ENCODE results near the gene TTLL6.

The TTLL6 gene

GRCh38 chr17:48756830-48757251, 60.2 kb downstream of the TTLL6 start:
- no peak for DNase-seq

GRCh38 chr17:48755356-48755755, 61.7 kb downstream of the TTLL6 start:
- no peak for DNase-seq

DNA sequence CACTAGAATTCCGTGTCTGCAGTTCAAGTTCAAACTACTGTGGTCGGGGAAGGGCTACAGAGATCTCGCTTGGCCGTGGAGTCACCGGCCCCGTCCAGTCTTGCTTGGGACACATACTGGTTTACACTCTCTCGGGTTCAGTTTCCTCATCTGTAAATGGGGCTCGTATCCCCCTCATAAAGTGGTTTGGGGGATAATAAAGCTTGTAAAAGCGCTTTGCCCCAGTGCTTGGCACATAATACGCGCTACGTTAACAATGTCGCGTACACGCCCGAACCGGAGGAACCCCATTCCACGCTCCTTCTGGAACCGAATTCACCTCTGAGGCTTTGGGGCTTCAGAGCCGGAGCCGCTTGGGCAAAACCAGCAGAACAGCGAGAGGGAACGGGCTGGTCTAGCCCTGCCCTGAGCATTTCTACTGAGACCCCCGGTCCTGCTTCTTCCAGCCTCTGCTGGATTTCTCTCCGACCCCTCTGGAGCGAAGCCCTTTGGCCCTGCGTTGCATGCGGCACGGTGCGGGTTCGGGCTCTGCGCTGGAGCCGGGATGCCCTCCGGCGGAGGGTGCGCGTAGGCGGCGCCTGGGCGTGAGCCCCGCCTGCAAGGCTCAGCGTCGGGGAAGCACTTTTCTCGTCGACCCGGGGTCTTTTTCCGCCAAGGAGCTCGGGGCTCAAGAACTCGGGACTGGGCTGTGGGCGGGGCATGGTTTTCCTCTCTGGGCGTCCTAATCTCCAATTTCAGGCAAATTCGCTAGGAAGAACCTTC, 62.3 kb downstream of the TTLL6 start:
- DNase-seq, result no peak

DNA sequence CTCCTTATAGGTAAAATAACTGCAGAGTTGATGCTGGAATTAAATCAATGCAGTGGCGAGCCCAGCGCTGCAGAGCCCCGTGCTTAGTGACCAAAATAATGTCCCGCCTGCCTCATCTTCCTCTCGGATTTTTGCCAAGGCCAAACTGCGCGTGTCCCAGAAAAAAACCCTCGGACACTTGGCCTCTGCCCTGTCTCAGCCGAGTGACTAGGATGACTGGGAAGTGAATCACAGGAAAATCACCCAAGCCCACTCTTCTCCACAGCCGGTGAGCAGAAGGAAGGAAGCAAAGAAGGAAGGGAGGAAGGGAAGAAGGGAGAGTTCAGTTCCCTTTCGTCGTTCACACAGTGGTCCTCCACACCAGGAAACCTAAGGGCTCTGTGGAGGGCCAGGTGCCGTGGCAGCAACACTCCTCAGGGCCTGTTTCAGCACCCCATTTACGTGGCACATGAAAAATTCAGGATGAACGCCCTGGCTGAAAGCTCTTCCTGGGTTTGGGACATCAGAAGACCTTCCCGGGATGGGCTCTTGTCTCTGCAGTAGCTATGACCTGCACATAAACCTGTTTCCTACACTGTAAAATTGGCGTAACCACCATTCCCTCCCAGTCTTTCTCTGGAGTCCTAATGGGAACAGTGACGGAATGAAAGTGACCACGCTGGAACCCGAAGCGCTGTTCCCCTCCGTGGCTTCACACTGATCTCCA, 63.1 kb downstream of the TTLL6 start:
- DNase-seq, result no peak

DNA sequence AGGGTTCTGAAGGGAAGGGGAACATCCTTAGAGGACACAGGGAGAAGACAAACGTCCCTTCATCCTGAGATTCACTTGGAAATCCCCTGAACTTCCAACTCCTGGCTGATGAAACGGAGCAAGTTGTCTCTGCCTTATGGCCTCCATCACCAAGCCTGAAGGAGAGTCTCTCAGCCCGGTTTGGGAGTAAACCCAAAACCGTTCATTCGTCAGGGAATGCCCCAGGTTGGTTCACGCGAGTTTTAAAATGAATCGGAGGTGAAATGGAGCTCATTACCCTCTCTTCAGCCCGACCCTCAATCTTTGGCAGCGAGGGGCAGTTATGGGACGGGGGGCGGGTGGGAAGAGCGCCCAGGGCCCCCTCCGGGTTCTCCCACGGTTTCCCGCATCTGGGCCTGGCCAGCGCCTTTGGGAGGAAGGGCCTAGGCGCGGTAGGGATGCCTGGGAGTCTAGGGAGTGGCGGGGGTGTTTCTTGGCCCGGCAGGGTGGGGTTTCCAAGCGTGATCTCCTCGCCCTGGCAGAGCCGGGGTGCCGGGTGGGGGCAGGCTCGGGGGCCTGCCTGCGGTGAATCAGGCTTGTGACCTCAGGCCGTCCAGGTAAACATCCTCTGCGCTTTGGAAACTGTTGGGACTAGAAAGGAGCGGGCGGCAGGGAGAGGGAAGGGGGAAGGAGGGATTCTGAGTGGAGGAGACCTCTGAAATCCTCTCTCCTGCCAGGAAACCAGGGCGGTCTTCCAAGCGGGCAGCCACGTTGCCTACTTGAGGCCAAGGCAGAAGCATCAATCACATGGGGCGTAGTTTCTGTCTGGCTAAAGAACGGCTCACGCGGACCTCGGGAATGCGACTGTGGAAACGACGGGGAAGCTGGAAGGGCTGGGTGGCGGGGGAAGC, 64.4 kb downstream of the TTLL6 start:
- DNase-seq, result no peak

GRCh38 chr17:48751733-48752398, 65.2 kb downstream of the TTLL6 start:
- DNase-seq, result no peak

- no peak for DNase-seq
Observed at GRCh38 chr17:48751172-48751571, 65.9 kb downstream of the TTLL6 start.

GRCh38 chr17:48749621-48750553, 67.1 kb downstream of the TTLL6 start:
- no peak for DNase-seq

DNA sequence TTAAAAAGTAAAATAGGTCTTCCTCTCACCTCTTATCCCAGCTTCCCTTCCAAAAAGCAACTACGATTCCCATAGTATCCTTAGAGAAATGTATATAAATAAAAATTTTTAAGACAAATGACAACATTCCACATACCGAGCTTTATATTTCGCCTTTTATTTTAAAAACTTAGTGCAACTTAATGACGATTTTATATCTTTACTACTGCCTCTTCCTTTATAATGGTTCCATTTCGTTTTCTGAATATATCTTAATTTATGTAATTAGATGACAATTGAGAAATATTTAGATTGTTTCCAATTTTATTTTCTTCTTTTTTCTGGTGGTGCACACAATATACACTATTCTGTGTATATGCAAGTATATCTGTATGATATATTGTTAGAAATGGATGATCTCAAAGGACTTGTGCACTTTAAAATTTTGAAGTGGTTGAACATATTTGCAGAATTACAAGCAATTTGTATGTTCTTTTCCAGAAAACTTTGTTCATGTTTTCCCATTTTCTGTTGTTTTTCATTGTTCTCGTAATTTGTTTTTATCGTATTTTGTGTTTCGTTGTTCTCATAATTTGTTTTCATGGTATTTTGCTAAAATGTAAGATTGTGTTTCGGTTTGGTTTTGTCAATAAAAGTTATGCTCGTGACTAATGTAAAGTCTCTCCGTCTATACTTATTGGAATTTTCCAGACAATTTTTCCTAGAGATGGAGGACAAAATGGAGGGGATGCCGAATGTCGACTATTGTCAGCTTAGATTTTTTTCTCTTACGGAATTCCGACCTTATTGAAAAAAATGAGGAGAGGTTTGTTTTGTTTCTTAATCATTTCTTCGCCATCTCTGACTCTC, 68.1 kb downstream of the TTLL6 start:
- no peak for DNase-seq

GRCh38 chr17:48747445-48748363, 69.3 kb downstream of the TTLL6 start:
- no peak for DNase-seq

- DNase-seq, result no peak
Observed at GRCh38 chr17:48746916-48747444, 70.0 kb downstream of the TTLL6 start.

DNA sequence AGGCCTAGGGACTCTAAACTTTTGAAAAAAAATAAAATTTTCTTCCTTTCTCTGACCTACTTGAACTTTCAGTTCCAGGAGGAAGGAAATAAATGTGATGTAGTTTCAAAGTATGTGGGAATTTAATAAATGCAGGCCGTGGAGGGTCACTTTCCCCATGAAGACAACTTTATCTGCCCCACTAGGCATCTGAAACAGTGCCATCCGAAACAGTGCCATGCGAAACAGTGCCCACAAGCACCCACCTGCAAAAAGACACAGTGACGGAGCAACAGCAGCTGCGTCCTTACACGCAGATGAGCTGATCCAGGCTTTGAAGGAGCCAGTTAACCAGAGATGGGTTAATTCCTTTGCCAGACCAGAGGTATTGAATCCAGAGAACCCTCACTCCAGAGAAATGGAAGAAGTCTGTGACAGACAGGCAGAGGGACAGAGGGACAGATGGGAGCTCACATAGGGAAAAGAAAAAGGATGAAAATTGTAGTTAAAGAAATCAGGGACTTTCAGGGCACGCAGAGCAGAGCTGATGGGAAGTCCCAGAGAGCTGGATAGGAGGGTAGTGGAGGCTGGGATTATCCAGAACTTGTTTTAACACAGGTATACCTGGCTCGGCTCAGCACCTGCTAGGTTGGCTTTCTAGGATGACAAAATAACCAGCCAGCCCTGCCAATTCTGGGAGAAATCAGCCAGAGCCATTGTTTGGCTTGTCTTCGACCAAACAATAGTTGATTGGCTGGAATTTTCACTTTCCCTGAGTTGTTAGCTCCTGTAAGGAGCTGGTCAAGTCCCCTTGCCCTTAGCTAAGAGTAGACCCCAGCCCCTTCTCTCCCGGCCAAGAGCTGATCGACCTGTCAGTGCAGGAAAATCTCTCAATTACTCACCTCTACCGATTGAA, 71.4 kb downstream of the TTLL6 start:
- no peak for DNase-seq

DNA sequence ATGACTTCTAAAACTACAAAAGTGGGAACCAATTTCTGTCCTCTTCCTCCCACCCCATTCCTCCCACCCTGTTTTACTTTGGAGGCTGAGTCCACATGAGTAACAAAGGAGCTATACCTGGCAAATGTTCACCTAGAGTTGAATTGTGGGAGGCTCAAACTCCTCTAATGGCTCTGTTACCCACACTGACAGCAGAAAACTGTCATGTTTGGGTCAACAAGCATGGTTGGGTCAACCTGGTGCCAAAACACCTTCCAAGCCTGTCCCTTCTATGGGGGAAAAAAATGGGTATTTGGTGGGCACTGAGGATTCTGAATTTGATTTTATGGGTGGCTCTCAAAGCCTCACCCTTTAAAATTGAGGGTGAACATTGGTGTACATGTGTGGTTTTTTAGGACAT, 76.5 kb downstream of the TTLL6 start:
- no peak for DNase-seq

DNA sequence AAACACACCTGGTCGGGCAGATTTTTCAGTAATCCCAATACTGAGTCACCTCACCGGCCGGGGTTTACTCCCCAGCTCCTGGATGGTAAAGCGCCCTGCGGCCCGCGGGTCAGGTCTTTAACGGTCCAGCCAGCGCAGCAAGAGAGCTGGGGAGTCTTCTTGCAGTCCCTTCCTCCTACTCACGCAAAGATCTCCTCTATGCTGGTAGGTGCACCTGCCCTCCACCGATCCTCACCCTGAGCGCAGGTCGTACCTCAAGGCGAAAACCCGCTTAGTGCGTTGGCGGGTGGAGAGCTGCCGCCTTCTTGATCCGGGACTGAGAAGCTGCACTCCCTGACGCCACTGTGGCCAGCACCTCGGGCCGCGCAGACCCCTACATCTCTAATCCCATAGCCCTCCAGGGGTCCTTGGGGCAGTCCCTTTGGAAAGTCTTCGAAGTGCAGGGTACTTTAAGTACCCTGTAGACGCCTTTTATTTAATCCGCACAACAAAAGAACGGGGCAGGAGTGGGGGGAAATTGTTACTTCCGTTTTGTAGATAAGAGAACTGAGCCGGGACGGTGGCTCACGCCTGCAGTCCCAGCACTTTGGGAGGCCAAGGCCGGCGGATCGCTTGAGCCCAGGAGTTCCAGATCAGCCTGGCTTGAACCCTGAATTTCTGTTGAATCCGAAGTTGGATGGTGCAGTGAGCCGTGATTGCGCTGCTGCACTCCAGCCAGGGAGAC, 78.1 kb downstream of the TTLL6 start:
- DNase-seq, result no peak

- no peak for DNase-seq
Observed at GRCh38 chr17:48738424-48738802, 78.6 kb downstream of the TTLL6 start.

DNA sequence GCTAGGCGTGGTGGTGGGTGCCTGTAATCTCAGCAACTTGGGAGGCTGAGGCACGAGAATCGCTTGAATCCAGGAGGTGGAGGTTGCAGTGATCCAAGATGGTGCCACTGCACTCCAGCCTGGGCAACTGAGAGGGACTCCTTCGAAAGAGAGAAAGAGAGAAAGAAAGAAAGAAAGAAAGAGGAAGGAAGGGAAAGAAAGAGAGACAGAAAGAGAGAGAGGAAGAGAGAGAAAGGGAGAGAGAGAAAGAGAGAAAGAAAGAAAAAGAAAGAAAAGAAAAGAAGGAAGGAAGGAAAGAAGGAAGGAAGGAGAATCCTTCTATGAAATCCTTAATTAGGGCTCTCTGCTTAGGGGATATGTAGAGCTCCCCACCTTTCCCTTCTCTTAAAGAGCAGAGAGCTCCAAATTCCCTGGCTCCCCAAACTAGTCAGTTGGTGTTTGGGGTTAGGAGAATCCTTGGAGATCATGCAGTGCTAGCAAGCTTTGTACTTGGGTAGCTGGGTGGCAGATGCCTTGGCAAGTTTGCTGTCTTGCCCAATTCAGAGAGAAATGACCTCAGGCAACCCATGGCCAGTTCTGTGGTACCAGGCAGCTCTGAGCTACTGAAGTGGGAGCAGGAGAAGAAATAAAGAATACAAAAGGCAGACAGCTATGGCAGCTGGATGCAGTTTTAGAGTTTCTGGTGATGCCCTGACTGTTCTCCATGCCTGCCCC, 79.5 kb downstream of the TTLL6 start:
- DNase-seq, result no peak

DNA sequence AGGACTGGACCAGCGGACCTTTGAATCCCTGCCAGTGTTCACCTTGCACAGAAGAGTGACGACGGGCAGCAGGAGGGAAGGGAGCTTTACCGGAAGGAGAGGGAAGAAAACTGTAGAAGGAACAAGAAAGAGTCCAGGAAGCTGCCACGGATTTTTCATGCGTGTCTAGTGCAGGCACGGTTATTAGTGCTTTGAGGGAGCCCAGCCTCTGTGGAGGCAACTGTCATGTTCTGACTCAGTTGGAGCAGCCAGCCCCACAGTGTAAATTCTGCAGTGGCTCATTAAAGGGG, 82.0 kb downstream of the TTLL6 start:
- no peak for DNase-seq
